B cell (primary cell): ENCODE data around the gene PCSK2. TPM values are rescaled to one million over a fixed set of nuclear protein-coding genes. Genes with fewer than 3 reads are reported as not detected.

Experiments used
- ATAC-seq: fragments of 200-7000 bp; cut with Tn5 transposase; one replicate; pipeline ENCODE4 v1.10.0; 2021; ENCODE audit warnings: low read depth, mild to moderate bottlenecking, moderate number of reproducible peaks, moderate library complexity
- CTCF ChIA-PET: fragments of 350-600 bp; sonication (Branson Sonifier 250); formaldehyde crosslinking; loops from one replicate; lab custom pipeline; 2021; ENCODE audit warnings: antibody characterized with exemption, inconsistent platforms; lab: Charles Lee
- POLR2A ChIA-PET: fragments of 350-600 bp; sonication (Branson Sonifier 250); formaldehyde crosslinking; loops from one replicate; lab custom pipeline; 2021; ENCODE audit warnings: antibody characterized with exemption; lab: Charles Lee
- DNase-seq: peaks from one replicate; pipeline ENCODE4 v3.0.0; 2013
- H2AFZ ChIP-seq: 2 replicates; pipeline ENCODE4 v1.6.1; 2012; ENCODE audit warnings: mild to moderate bottlenecking, low read depth, low read length; ENCODE audit not compliant: insufficient read depth, poor library complexity, severe bottlenecking
- H3K27ac ChIP-seq, 2 donors: 1 replicate in 1 of 2; 2 replicates in 1 of 2; pipeline ENCODE4 v1.5.1; 2012 to 2013; ENCODE audit warnings: low read length in 2 of 2, mild to moderate bottlenecking in 2 of 2, moderate library complexity in 1 of 2
- H3K27me3 ChIP-seq, 4 experiments: fragments of 200-600 bp in 1 of 4; sonication (generic) in 1 of 4; replicated peaks in 1 of 4; 1 replicate in 2 of 4; 2 replicates in 2 of 4; pipeline versions ENCODE4 v1.6.1 to v1.7.0; 2013 to 2016; ENCODE audit warnings: low read length in 3 of 4, mild to moderate bottlenecking in 2 of 4, mixed read lengths in 1 of 4, moderate library complexity in 1 of 4; ENCODE audit not compliant: insufficient read depth in 4 of 4, control insufficient read depth in 3 of 4; ENCODE audit errors: control extremely low read depth in 1 of 4
- H3K36me3 ChIP-seq, 2 experiments: replicated peaks in 1 of 2; 1 replicate in 1 of 2; 2 replicates in 1 of 2; pipeline versions ENCODE4 v1.6.1 to v1.7.1; 2013; ENCODE audit warnings: low read length in 1 of 2; ENCODE audit not compliant: insufficient read depth in 2 of 2, control insufficient read depth in 1 of 2; ENCODE audit errors: control extremely low read depth in 1 of 2, extremely low read depth in 1 of 2
- H3K4me1 ChIP-seq, 2 donors: fragments of 200-600 bp in 1 of 2; sonication (generic) in 1 of 2; 1 replicate in 1 of 2; 2 replicates in 1 of 2; pipeline versions ENCODE4 v1.5.1 to v1.6.1; 2013 to 2017; ENCODE audit warnings: low read length in 2 of 2; ENCODE audit not compliant: control insufficient read depth in 2 of 2, insufficient read depth in 2 of 2
- H3K4me2 ChIP-seq: replicated peaks from 2 replicates; pipeline ENCODE3; 2012; ENCODE audit warnings: mild to moderate bottlenecking, low read depth, low read length; ENCODE audit not compliant: poor library complexity, severe bottlenecking
- H3K4me3 ChIP-seq, 5 experiments: fragments of 200-600 bp in 1 of 5; sonication (generic) in 1 of 5; 1 replicate in 3 of 5; 2 replicates in 2 of 5; pipeline versions ENCODE4 v1.5.1 to v1.7.0; 2011 to 2016; ENCODE audit warnings: low read length in 4 of 5, mild to moderate bottlenecking in 4 of 5, low read depth in 2 of 5, control low read depth in 1 of 5, moderate library complexity in 1 of 5; ENCODE audit not compliant: insufficient read depth in 1 of 5; ENCODE audit errors: control extremely low read depth in 1 of 5, extremely low read depth in 1 of 5
- H3K79me2 ChIP-seq: fragments of 200-600 bp; sonication (generic); one replicate; pipeline ENCODE4 v1.6.0; 2016; ENCODE audit warnings: low read length; ENCODE audit not compliant: control insufficient read depth, insufficient read depth
- H3K9ac ChIP-seq: fragments of 200-600 bp; sonication (generic); 2 replicates; pipeline ENCODE4 v1.6.1; 2017; ENCODE audit warnings: mild to moderate bottlenecking, low read length, moderate library complexity
- H3K9me3 ChIP-seq, 3 donors: one replicate each; pipeline versions ENCODE4 v1.6.1 to v1.7.1; 2013; ENCODE audit warnings: low read length in 2 of 3; ENCODE audit not compliant: control insufficient read depth in 2 of 3, insufficient read depth in 1 of 3; ENCODE audit errors: control extremely low read depth in 1 of 3
- H4K20me1 ChIP-seq: 2 replicates; pipeline ENCODE4 v1.6.0; 2012; ENCODE audit warnings: mild to moderate bottlenecking, low read length; ENCODE audit not compliant: insufficient read depth, control insufficient read depth, poor library complexity, severe bottlenecking
- H3K27ac Mint-ChIP-seq: one replicate; pipeline ENCODE4 v1.8.0; 2021; ENCODE audit warnings: mixed read lengths
- H3K27me3 Mint-ChIP-seq: one replicate; pipeline ENCODE4 v1.8.0; 2021; ENCODE audit warnings: mixed read lengths
- H3K4me1 Mint-ChIP-seq: one replicate; pipeline ENCODE4 v1.8.0; 2021; ENCODE audit warnings: mixed read lengths
- H3K4me3 Mint-ChIP-seq: one replicate; pipeline ENCODE4 v1.8.0; 2021; ENCODE audit warnings: mixed read lengths
- H3K9me3 Mint-ChIP-seq: one replicate; pipeline ENCODE4 v1.8.0; 2022; ENCODE audit warnings: mixed read lengths; ENCODE audit not compliant: insufficient read depth
- EZH2 ChIP-seq: IDR thresholded peaks from 2 replicates; pipeline ENCODE4 v1.6.1; 2012; ENCODE audit warnings: borderline replicate concordance, low read depth, mild to moderate bottlenecking, moderate library complexity, low read length; ENCODE audit not compliant: insufficient read depth, poor library complexity, severe bottlenecking
- WGBS: methylation state at CpG from one replicate; pipeline ENCODE4 v1.1.5; 2013; ENCODE audit warnings: missing lambda C conversion rate; ENCODE audit not compliant: insufficient coverage; 5-methylcytosine and 5-hydroxymethylcytosine counted together
- intact Hi-C: fragments of 100-400 bp; cut with micrococcal nuclease; formaldehyde crosslinking; loops from one replicate; pipeline ENCODE4 v1.10.0; 2022
- polyA plus RNA-seq: library from polyadenylated mRNA; depleted of rRNA; stranded (reverse); fragments of >200 nt; gene quantifications from 2 replicates; pipeline ENCODE4 v1.2.3, GENCODE V29; 2012
- total RNA-seq, 2 donors: library from RNA; stranded (reverse); fragments of 120-200 nt in 1 of 2; gene quantifications; 1 replicate in 1 of 2; 2 replicates in 1 of 2; pipeline versions ENCODE4 v1.2.3 to v1.2.4, GENCODE V29; 2013 to 2022
- TF ChIP-seq, protein P1 (sequence below): fragments of 200-600 bp; IDR thresholded peaks from one replicate; pipeline ENCODE4 v1.8.0; 2022; ENCODE audit warnings: antibody characterized with exemption, mild to moderate bottlenecking

PCSK2 gene
- total and polyA plus RNA-seq, 2 donors (not counting 1 experiment from before 2014, with no cell fraction given): not detected

DNA sequence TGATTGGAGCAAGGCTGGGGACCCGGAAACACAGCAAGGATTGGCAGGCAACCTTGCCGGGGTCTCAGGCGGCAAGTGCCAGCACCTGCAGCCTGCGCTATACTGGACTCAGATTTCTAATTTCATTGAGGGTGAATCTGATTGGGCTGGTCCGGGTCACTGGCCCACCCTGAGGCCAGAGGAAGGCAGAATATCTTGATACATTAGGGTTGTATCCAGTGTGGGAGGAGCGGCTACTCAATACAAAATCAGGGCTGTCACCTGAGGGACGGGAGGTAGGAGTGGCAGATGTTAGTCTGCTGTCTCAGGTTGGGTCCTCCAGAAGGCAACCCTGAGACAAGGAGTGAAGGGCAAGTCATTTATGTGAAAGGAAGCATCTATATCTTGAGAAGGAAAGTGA is 263.7 kb downstream of the PCSK2 start:
- Mint-ChIP-seq H3K27ac (no peak overlapping the region), H3K27me3 (peaks cover 24% of the 10 kb centered on the region), H3K9me3 (no peaks in the 10 kb centered on the region), H3K4me3 (no peak overlapping the region), H3K4me1 (no peaks in the 10 kb centered on the region)
- ChIA-PET CTCF (no interaction called here), POLR2A (no interaction called here)
- Histone ChIP-seq H3K36me3 (no peaks in the 10 kb centered on the region), H3K4me1 (no peaks in the 10 kb centered on the region), H2AFZ (no peak overlapping the region), H3K9me3 (no peaks in the 10 kb centered on the region), H3K4me2 (no peak overlapping the region), H4K20me1 (no peaks in the 10 kb centered on the region), H3K9ac (no peak overlapping the region), H3K4me3 (no peak overlapping the region), H3K27me3 (peaks cover 0 to 3% (median 0%) of the 10 kb centered on the region in 4 experiments), H3K79me2 (no peaks in the 10 kb centered on the region), H3K27ac (no peak overlapping the region)
- TF ChIP-seq EZH2: no peak
- TF ChIP-seq, protein P1, sequence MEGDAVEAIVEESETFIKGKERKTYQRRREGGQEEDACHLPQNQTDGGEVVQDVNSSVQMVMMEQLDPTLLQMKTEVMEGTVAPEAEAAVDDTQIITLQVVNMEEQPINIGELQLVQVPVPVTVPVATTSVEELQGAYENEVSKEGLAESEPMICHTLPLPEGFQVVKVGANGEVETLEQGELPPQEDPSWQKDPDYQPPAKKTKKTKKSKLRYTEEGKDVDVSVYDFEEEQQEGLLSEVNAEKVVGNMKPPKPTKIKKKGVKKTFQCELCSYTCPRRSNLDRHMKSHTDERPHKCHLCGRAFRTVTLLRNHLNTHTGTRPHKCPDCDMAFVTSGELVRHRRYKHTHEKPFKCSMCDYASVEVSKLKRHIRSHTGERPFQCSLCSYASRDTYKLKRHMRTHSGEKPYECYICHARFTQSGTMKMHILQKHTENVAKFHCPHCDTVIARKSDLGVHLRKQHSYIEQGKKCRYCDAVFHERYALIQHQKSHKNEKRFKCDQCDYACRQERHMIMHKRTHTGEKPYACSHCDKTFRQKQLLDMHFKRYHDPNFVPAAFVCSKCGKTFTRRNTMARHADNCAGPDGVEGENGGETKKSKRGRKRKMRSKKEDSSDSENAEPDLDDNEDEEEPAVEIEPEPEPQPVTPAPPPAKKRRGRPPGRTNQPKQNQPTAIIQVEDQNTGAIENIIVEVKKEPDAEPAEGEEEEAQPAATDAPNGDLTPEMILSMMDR: no peak
- WGBS: 95% methylated on average over 7 of the region's 7 CpGs
- ATAC-seq (no peak), DNase-seq (no peak)
- intact Hi-C loops: no loop called here

DNA sequence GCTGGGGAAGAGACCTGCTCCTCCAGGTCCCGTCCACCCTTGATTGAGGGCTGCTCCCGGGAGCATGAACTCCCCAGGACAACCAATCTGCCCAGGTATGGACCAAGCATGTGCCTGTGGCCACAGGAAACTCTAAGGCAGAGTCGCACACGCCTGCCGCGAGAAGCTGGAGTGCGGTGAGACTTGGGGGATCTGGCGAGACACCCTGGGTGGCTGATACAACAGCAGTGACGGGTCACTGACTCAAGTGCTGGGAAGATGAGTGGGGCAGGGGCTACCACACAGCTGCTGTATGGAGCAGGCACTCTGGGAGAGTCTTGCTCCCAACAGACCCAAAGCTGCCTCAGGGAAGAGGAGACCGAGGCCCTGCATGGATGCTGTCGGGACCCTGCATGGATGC is 264.2 kb downstream of the PCSK2 start:
- WGBS: 94% methylated on average over 11 of the region's 11 CpGs
- no peak overlapping the region for H2AFZ ChIP-seq
- Mint-ChIP-seq H3K4me3 (no peak overlapping the region), H3K27ac (no peak overlapping the region), H3K9me3 (no peaks in the 10 kb centered on the region), H3K4me1 (no peaks in the 10 kb centered on the region), H3K27me3 (peaks cover 26% of the 10 kb centered on the region)
- H3K4me3 ChIP-seq: no peak overlapping the region
- ChIA-PET POLR2A (no interaction called here), CTCF (no interaction called here)
- ATAC-seq: no peak
- no peaks in the 10 kb centered on the region for H4K20me1 ChIP-seq
- intact Hi-C loops: no loop called here
- H3K4me1 ChIP-seq: no peaks in the 10 kb centered on the region
- H3K4me2 ChIP-seq: no peak overlapping the region
- no peak for DNase-seq
- no peaks in the 10 kb centered on the region for H3K36me3 ChIP-seq
- H3K79me2 ChIP-seq: no peaks in the 10 kb centered on the region
- no peaks in the 10 kb centered on the region for H3K9me3 ChIP-seq
- H3K27me3 ChIP-seq: peaks cover 0 to 3% (median 0%) of the 10 kb centered on the region in 4 experiments
- TF ChIP-seq EZH2: no peak
- TF ChIP-seq, protein P1: no peak
- H3K9ac ChIP-seq: no peak overlapping the region
- H3K27ac ChIP-seq: no peak overlapping the region
